HuH-7.5 (cell line): ENCODE measurements around the gene CCDC170.
"Not testable (repeated sequence)": the region's sequence is repeated elsewhere in the genome, so short reads cannot be mapped to it uniquely, and the experiment has no call there.

Experiments used
- DNase-seq: peaks from one replicate; pipeline ENCODE4 v3.0.0; 2011; ENCODE audit warnings: low spot score

CCDC170 gene

GRCh38 chr6:151493804-151494234 lies at the start of gene CCDC170:
Gene CCDC170, plus strand, starts transcription at chr6:151494017. Its CDS starts 112 bp downstream, at chr6:151494129.
- peak; percentile 57 for DNase-seq

GRCh38 chr6:151445482-151445881 lies 48.3 kb upstream of the CCDC170 start:
- DNase-seq = no peak

GRCh38 chr6:151447237-151447636 lies 46.6 kb upstream of the CCDC170 start:
- DNase-seq = no peak

- no peak for DNase-seq
These were observed 45.2 kb upstream of the CCDC170 start for GRCh38 chr6:151448623-151449022.

GRCh38 chr6:151450928-151451327 lies 42.9 kb upstream of the CCDC170 start:
- DNase-seq = not testable (repeated sequence)

GRCh38 chr6:151451417-151451949 lies 42.3 kb upstream of the CCDC170 start:
- DNase-seq = no peak

- peak; percentile 96 for DNase-seq
These were observed 41.7 kb upstream of the CCDC170 start, which contains the start of gene RMND1 for GRCh38 chr6:151451950-151452749. Gene RMND1, minus strand, starts transcription at chr6:151452126. Its CDS starts 6,315 bp downstream, at chr6:151445811.

GRCh38 chr6:151452750-151453427 lies 40.9 kb upstream of the CCDC170 start:
- DNase-seq = no peak

GRCh38 chr6:151455751-151456398 lies 37.9 kb upstream of the CCDC170 start:
- not testable (repeated sequence) for DNase-seq

- no peak for DNase-seq
These were observed 32.1 kb upstream of the CCDC170 start for GRCh38 chr6:151461673-151462072.

- no peak for DNase-seq
These were observed 29.1 kb upstream of the CCDC170 start for GRCh38 chr6:151464702-151465101.

GRCh38 chr6:151475653-151476523 lies 17.9 kb upstream of the CCDC170 start:
- DNase-seq = no peak

- no peak for DNase-seq
These were observed 16.1 kb upstream of the CCDC170 start for GRCh38 chr6:151477726-151478125.

- no peak for DNase-seq
These were observed 15.1 kb upstream of the CCDC170 start for GRCh38 chr6:151478670-151479069.

- DNase-seq = no peak
These were observed 12.0 kb upstream of the CCDC170 start for GRCh38 chr6:151481786-151482185.

- DNase-seq = no peak
These were observed 11.5 kb upstream of the CCDC170 start for GRCh38 chr6:151482290-151482689.

GRCh38 chr6:151483994-151484393 lies 9.8 kb upstream of the CCDC170 start:
- no peak for DNase-seq

- no peak for DNase-seq
These were observed 5.6 kb upstream of the CCDC170 start for GRCh38 chr6:151488226-151488625.

GRCh38 chr6:151490996-151491395 lies 2.8 kb upstream of the CCDC170 start:
- DNase-seq = no peak

- DNase-seq = no peak
These were observed 535 bp upstream of the CCDC170 start for GRCh38 chr6:151493161-151493803.
